Activated CD8-positive, alpha-beta memory T cell treated with anti-CD3 and anti-CD28 coated beads, Interleukin-2, amount 50 U/mL, for 24 hours (primary cell): Measurements from ENCODE around the gene IGF2BP2.
"Not testable (repeated sequence)": the region's sequence is repeated elsewhere in the genome, so short reads cannot be mapped to it uniquely, and the experiment has no call there.

Source experiments
- DNase-seq: peaks from one replicate; pipeline ENCODE4 v3.0.0-alpha.2; 2020; ENCODE audit errors: extremely low read depth

IGF2BP2 gene

DNA sequence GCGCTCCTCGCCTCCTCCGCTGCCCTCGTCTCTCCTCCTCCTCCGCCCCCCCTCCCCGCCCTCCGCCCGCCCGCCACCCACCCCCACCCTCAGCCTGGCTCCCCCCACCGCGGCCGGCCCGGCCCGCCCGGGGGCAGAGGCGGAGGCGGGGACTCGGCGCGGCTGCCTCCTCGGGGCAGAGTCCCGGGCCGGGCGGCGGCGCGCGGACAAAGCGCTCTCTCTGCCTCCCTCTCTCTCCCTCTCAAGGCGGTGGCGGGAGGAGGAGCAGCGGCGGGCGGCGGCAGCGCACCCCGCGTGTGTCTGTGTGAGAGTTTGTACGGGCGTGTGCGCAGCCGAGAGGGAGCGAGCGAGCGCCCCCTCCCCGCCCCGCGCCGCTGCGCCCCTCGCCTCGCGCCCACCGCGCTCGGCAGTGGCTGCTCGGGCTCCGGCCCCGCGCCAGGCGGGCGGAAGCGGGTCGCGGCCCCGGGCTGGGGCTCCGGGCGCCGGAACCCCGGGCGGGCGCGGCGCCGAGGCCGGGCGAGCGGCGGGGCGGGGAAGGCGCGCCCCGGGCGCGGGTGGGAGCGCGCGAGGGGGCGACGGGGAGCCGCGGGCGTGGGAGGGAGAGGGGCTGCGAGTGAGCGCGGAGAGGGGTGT lies at the start of gene IGF2BP2:
Gene IGF2BP2 (minus strand): TSS at position 37 of the 633 bp plus-strand sequence. CDS start 82 bp downstream, outside the sequence.
- DNase-seq = no peak

GRCh38 chr3:185874119-185874518 lies 49.3 kb upstream of the IGF2BP2 start:
- no peak for DNase-seq

DNA sequence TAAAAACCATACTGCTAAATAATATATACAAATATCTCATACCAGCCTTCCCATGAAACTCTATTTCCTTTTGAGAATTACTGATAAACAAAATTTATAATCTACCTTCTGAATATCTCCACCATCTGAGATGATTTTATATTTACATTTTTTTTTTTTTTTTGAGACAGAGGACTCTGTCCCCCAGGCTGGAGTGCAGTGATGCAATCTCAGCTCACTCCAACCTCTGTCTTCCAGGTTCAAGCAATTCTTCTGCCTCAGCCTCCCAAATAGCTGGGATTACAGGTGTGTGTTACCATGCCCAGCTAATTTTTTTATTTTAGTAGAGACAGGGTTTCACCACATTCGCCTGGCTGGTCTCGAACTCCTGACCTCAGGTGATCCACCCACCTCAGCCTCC lies 42.8 kb upstream of the IGF2BP2 start:
- DNase-seq = no peak

GRCh38 chr3:185866995-185867394 lies 42.2 kb upstream of the IGF2BP2 start:
- DNase-seq = no peak

GRCh38 chr3:185866555-185866954 lies 41.7 kb upstream of the IGF2BP2 start:
- DNase-seq = no peak

- DNase-seq = no peak
Observed at GRCh38 chr3:185865247-185865646, 40.4 kb upstream of the IGF2BP2 start.

- DNase-seq = no peak
Observed at GRCh38 chr3:185864767-185865166, 39.9 kb upstream of the IGF2BP2 start.

GRCh38 chr3:185862920-185863319 lies 38.1 kb upstream of the IGF2BP2 start:
- no peak for DNase-seq

DNA sequence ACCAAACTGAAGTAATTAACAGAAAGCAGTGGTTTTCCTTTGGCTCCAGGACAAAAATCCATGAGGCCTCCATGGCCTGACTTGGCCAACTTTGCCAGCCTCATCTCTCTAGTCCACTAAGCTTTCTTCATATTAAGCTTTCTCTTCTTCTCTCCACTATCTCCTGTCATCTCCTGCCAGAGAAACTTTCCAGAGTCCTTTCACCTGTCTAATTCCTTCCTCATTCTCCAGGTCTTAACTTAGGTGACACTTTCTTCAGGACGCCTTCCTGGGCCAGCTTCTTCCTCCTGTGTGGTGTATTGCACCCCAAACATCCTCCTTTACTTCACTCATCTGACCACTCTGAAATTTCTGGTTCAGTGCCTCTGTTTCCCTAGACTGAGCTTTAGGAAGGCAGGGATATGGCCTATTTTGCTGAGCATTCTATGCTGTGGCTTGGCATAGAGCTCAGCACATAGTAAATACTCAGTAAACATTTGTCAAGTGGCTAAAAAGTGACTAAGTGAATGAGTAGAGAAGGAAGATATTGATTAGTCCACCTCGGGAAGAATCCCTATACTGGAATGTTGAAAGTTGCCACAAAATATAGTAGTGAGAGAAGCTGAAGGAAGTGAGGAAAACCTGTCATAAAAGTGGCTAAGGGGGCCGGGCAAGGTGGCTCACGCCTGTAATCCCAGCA lies 34.6 kb upstream of the IGF2BP2 start:
- no peak for DNase-seq

GRCh38 chr3:185858502-185859225 lies 33.8 kb upstream of the IGF2BP2 start:
- DNase-seq = no peak

GRCh38 chr3:185857208-185857607 lies 32.4 kb upstream of the IGF2BP2 start:
- no peak for DNase-seq

- DNase-seq = no peak
Observed at GRCh38 chr3:185856652-185857051, 31.8 kb upstream of the IGF2BP2 start.

DNA sequence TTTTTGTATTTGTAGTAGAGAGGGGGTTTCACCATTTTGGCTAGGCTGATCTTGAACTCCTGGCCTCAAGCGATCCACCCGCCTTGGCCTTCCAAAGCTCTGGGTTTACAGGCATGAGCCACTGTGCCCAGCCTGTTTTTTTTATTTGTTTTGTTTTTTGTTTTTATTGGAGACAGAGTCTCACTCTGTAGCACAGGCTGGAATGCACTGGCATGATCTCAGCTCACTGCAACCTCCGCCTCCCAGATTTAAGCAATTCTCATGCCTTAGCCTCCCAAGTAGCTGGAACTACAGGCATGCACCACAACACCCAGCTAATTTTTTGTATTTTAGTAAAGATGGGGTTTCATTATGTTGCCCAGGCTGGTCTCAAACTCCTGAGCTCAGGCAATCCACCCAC lies 28.9 kb upstream of the IGF2BP2 start:
- DNase-seq = not testable (repeated sequence)

- DNase-seq = no peak
Observed at GRCh38 chr3:185852635-185853034, 27.8 kb upstream of the IGF2BP2 start.

GRCh38 chr3:185851959-185852358 lies 27.1 kb upstream of the IGF2BP2 start:
- DNase-seq = no peak

- DNase-seq = no peak
Observed at GRCh38 chr3:185851046-185851445, 26.2 kb upstream of the IGF2BP2 start.

DNA sequence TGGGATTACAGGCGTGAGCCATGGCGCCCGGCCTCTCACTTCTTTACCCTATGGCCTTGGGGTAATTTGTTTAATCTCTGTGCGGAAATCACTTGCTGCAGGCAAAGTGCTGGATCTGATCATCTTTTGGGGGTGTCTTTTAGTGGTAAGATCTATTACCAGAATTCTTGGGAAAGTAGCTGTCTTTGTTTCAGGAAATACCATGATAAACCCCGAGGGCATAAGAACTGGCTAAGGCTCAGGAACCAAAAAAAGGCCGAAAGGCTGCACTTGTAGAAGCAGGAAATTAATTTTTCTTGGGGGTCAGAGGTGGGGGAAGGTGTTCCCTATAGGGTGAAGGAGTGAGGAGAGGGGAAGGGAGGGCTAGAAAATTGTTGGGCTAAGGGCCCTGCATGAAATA lies 22.7 kb upstream of the IGF2BP2 start:
- no peak for DNase-seq

DNA sequence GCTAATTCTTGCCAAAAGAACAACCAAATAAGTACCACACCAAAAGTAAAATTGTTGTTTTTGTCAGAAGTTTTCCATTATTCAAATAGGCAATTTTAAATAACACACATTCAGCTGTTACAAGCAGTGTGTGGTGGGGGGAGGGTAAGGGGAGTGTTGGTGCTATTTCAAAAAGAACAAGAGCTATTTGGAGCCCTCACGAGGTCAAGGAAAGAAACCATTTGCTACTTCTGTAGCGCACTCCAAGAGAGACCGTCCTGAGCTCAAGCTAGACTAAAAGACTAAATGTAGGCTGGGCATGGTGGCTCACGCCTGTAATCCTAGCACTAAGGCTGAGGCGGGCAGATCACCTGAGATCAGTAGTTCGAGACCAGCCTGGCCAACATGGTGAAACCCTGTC lies 21.2 kb upstream of the IGF2BP2 start:
- DNase-seq = no peak

GRCh38 chr3:185844051-185844450 lies 19.2 kb upstream of the IGF2BP2 start:
- DNase-seq = no peak

DNA sequence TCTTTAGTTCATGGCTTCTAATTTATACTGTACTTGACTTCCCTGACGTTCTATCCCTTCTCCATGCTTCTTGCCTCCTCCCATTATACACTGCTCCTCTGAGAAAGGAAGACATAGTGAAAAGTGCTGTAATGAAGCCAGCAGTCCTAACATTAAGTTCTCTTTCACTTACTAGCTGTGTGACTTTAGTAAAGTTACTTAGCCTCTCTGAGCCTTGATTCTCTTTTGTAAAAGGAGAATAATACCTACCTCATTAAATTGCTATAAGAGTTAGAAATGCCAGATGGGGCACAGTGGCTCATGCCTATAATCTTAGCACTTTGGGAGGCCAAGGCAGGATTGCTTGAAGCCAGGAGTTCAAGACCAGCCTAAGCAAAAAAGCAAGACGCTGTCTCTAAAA lies 18.8 kb upstream of the IGF2BP2 start:
- no peak for DNase-seq

- no peak for DNase-seq
Observed at GRCh38 chr3:185843126-185843525, 18.3 kb upstream of the IGF2BP2 start.

DNA sequence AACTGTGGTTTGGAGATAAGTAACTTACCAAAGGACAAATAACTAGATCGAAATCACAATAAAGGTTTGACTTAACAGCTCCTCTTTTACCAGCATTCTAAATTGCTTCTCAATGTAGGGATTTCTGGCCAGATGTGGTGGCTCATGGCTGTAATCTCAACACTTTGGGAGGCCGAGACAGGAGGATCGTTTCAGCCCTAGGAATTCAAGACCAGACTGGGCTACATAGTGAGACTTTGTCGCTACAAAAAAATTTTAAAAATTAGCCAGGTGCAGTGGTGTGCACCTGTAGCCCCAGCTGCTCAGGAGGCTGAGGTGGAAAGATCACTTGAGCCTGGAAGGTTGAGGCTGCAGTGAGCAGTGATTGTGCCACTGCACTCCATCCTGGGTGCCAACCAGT lies 17.4 kb upstream of the IGF2BP2 start:
- DNase-seq = no peak

DNA sequence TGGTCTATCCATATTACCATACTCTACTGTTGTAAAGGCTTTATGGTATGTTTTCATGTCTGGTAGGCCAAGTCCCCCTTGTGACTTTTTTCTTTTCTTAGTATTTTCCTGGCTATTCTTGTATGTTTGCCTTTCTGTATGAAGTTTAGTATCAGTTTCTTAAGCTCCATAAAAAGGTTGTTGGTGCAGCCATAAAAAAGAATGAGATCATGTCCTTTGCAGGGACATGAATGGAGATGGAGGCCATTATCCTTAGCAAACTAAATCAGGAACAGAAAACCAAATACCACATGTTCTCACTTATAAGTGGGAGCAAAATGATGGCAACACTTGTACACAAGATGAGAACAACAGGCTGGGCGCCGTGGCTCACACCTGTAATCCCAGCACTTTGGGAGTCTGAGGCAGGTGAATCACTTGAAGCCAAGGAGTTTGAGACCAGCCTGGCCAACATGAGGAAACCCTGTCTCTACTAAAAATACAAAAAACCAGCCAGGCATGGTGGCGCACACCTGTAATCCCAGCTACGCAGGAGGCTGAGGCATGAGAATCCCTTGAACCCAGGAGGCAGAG lies 13.7 kb upstream of the IGF2BP2 start:
- not testable (repeated sequence) for DNase-seq
